Right ventricle myocardium inferior (tissue), 1 donor: ENCODE results near the gene ZNF224. TPM values are rescaled to one million over a fixed set of nuclear protein-coding genes. Genes with fewer than 3 reads are reported as not detected.

ENCODE experiments used
- ATAC-seq: fragments of 200-7000 bp; cut with Tn5 transposase; one replicate; pipeline ENCODE4 v1.9.1; 2020; ENCODE audit warnings: mild to moderate bottlenecking, moderate library complexity
- DNase-seq: peaks from one replicate; pipeline ENCODE4 v3.0.0; 2021; ENCODE audit errors: missing footprints
- intact Hi-C: fragments of 100-400 bp; cut with DNase I; formaldehyde crosslinking; loops from one replicate; pipeline ENCODE4 v1.11.0; 2022
- long read RNA-seq: library from polyadenylated mRNA; unstranded; transcript quantifications from one replicate; pipeline ENCODE4 v2.0.0, GENCODE V29; 2021
- total RNA-seq: library from RNA; stranded (reverse); fragmentation: NEBNext Ultra II Directional; extraction: Animal tissue kit (Norgen Biotek cat#: 25700); gene quantifications from one replicate; pipeline ENCODE4 v1.2.1, GENCODE V29; 2021
- donor health status: DM: no; HTN: yes; CAD: no; lungs with severe emphysema.

Gene ZNF224
- 10.2 TPM for total RNA-seq
- long read RNA-seq, partial matches to known transcripts: 0 of 3 reads
- long read RNA-seq, other reads (novel, unspliced or antisense): 1 of 3 reads

GRCh38 chr19:44093931-44094765, at the start of gene ZNF224:
ZNF224 (plus strand) TSS chr19:44094361; CDS start chr19:44097874, 3,513 bp downstream.
- intact Hi-C loops: loop anchor here (1.0 to 2.0 kb wide), 2 partner anchors 19 to 21 kb away; partner anchors contain the start of genes ZNF225 and ZNF284
- DNase-seq (peak; percentile 93), ATAC-seq (peak; percentile 98)

DNA sequence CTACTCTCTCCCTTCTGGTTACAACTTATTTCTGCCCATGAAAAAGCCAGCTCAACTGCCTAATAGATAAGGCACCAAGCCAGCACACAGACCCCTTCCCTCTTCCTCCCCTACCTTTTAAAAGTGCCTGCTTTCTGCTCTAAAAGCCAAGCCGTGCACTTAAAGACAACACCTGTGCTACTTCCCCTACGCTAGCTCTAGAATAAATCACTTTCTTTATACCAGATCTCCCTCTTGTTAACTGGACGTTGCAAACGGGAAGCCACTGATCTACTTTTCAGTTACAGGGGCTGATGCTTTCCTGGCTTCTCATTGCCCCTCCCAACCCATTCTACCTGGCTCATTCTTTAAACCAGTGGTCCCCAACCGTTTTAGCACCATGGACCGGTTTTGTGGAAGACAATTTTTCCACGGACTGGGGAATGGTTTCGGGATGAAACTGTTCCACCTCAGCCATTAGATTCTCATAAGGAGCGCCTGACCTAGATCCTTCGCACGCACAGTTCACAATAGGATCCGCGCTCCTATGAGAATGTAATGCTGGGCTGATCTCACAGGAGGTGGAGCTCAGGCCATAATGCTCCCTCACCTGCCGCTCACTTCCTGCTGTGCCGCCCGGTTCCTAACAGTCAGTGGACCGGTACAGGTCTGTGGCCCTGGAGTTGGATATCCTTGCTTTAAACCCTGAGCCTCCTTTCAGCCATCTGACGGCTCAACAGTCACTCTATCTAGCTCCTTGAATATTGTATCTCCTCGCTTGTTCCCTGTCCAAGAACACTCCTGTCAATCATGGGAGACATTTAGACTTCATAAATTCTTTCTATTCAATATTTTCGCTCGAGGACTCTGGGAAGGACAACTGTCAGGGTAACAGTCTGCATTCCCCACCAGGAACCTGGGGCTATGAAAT, 43.2 kb upstream of the ZNF224 start:
- DNase-seq (peak; percentile 57), ATAC-seq (no peak)
- intact Hi-C loops: loop anchor here (1.0 to 10.0 kb wide), 4 partner anchors 26 to 351 kb away; partner anchors contain the start of genes ZNF222, ZNF227, ZNF230 and ZNF285

- ATAC-seq: peak; percentile 100
- peak; percentile 95 for DNase-seq
- intact Hi-C loops: loop anchor here (1.0 to 10.0 kb wide), 5 partner anchors 21 to 350 kb away; partner anchors contain the start of genes ZNF222, ZNF227, ZNF230 and ZNF284
These were observed 42.3 kb upstream of the ZNF224 start, which contains the start of gene ZNF223 for GRCh38 chr19:44051650-44052402. ZNF223 (plus strand) TSS chr19:44052036; CDS start chr19:44055177, 3,141 bp downstream.

- DNase-seq: no peak
- intact Hi-C loops: loop anchor here (10.0 kb wide), 1 partner anchor 51 kb away; the partner anchor contains the start of gene ZNF230
- ATAC-seq: no peak
These were observed 38.3 kb upstream of the ZNF224 start for GRCh38 chr19:44055870-44056269.

GRCh38 chr19:44059229-44059628, 34.9 kb upstream of the ZNF224 start:
- ATAC-seq (no peak), DNase-seq (no peak)
- intact Hi-C loops: loop anchor here (10.0 kb wide), 1 partner anchor 54 kb away; the partner anchor contains the start of gene ZNF230

GRCh38 chr19:44061038-44061437, 33.1 kb upstream of the ZNF224 start:
- DNase-seq: no peak
- intact Hi-C loops: no loop called here
- no peak for ATAC-seq

- ATAC-seq: no peak
- no peak for DNase-seq
- intact Hi-C loops: no loop called here
These were observed 27.9 kb upstream of the ZNF224 start for GRCh38 chr19:44066305-44066704.

GRCh38 chr19:44069415-44069814, 24.7 kb upstream of the ZNF224 start:
- DNase-seq (no peak), ATAC-seq (no peak)
- intact Hi-C loops: no loop called here

DNA sequence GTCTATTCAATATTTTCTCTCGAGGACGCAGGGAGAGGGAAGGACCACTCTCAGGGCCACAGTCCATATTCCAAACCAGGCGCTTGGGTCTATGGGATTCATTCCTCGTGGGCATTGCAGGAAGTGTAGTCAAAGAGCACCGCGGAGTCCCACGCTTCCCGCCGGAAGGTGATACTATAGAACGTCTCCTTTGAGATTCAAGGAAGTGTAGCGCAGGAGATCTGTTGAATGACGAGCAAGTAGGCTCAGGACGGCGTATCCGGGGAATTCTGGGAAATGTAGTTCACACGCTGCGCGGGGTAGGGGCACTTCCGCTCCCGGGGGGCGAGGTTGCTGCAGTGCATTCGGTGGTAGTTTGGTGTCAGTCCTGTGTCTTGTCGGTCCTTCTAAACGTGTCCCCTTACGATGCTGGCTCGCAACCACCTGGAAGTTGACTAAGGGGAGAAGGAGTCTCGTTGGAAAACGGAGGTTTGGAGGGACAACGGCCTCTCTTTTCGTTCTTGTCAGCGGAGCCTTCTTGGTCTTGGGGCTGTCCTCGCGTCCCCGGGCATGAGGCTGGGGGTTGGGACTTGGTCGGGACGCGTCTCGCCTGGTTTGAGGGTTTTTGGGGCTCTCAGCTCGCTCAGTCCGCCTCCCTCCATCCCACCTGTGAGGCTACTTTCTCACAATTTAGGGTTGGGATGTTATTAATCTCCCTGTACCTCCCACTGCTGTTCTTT, 22.2 kb upstream of the ZNF224 start, which contains the start of gene ZNF284:
Gene ZNF284 (plus strand): TSS at position 336 of the 719 bp plus-strand sequence. CDS start 4,231 bp downstream, outside the sequence.
- peak; percentile 99 for ATAC-seq
- DNase-seq: peak; percentile 84
- intact Hi-C loops: loop anchor here (2.0 kb wide), 2 partner anchors 19 to 23 kb away; partner anchors contain the start of genes ZNF223 and ZNF224

DNA sequence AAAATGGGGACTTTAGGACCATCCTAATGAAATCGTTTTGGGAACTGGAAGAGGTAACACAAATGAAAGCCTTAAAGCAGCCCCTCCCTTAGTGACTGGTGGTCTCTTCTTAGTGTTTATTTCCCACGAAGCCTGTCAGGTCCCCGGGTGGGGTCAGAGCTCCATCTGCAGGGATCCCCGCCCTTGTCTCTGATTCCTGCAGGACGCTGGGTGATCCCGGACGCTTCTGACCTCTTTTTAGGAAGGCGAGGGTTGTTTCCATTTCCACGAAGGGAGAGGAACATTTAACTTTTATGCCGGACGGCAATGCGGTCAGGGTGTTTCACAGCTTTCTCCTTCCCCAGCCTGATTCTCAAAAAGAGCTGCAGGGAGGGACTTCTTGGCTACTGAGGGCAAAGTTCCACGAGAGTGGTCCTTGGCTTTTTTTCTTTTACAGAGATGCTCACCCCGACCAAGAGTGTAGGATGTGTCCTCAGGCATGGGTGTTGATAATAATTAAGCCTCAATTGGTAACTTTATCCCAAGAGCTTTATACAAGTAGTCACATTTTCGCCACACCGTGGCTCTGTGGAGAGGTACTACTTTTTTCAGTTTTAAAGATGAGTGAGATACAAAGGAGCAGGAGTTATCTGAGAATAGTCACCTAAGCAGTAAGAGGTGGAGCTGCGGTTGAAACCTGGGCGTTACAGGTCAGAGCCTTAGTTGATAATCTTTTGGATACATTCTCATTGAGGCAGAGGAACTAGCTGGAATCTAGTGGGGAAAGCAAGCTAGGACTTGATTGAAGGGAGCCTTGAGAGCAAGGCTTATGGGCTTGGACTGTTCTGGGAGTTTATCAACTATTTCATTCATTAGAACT, 21.4 kb upstream of the ZNF224 start:
- peak; percentile 24 for ATAC-seq
- DNase-seq: no peak
- intact Hi-C loops: loop anchor here (2.0 kb wide), 2 partner anchors 20 to 22 kb away; partner anchors contain the start of genes ZNF223 and ZNF224

- DNase-seq (no peak), ATAC-seq (no peak)
- intact Hi-C loops: no loop called here
These were observed 17.8 kb upstream of the ZNF224 start for GRCh38 chr19:44076325-44076724.

DNA sequence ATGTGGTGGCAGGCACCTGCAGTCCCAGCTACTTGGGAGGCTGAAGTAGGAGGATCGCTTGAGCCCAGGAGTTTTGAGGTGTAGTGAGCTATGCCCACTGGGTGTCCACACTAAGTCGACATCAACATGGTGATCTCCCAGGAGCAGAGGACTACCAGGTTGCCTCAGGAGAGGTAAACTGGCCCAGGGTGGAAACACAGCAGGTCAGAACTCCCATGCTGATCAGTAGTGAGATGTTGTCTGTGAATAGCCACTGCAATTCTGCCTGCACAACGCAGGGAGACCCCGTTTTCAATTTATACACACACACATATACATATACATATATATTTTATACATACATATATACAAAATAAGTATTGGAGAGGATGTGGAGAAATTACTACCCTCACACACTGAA, 2.1 kb upstream of the ZNF224 start:
- intact Hi-C loops: no loop called here
- no peak for DNase-seq
- ATAC-seq: no peak

DNA sequence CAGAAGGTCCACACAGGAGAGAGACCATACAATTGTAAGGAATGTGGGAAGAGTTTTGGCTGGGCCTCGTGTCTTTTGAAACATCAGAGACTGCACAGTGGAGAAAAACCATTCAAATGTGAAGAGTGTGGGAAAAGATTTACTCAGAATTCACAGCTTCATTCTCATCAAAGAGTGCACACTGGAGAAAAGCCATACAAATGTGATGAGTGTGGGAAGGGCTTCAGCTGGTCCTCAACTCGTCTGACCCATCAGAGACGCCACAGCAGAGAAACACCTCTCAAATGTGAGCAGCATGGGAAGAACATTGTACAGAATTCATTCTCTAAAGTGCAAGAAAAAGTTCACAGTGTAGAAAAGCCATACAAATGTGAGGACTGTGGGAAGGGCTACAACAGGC, 13.6 kb downstream of the ZNF224 start:
- no peak for ATAC-seq
- intact Hi-C loops: no loop called here
- no peak for DNase-seq

GRCh38 chr19:44109458-44109857, 15.3 kb downstream of the ZNF224 start:
- intact Hi-C loops: no loop called here
- ATAC-seq (no peak), DNase-seq (no peak)

DNA sequence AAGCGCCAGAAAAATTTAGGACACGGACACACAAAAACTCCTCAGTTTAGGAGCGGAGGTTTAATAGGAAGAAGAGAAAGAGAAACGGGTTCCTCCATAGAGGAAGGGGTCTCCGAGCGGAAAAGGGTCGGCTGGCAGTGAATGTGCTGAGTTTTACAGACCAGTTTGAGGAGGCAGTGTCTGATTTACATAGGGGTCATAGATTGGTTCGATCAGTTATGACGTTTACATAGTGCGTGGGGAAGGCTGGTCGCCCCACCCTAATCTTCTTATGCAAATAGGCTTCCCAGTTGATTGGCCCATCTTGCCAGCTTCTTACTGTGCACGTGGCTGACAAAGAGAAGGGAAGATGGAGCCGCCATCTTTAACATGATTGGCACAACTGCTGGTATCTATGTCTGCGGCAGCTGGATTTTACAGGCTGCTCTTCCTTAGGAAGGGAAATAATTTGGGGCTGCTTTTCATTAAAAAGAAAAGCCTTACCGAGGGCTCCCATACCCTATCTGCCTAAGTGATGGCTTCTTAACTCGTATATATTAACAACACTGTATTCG, 17.8 kb downstream of the ZNF224 start:
- intact Hi-C loops: loop anchor here (1.0 to 10.0 kb wide), 5 partner anchors 14 to 193 kb away; partner anchors contain the start of genes ZNF226, ZNF234 and ZNF235
- no peak for DNase-seq
- ATAC-seq: no peak

GRCh38 chr19:44112802-44113137, 18.6 kb downstream of the ZNF224 start:
- ATAC-seq (no peak), DNase-seq (no peak)
- intact Hi-C loops: loop anchor here (1.0 to 10.0 kb wide), 6 partner anchors 14 to 192 kb away; partner anchors contain the start of genes ZNF224, ZNF226, ZNF234 and ZNF235
